Neural cell (in vitro differentiated cells): ENCODE data around the gene DPF3.

Source experiments
- EP300 ChIP-seq: fragments of 450-650 bp; conservative IDR thresholded peaks from 2 replicates; pipeline ENCODE4 v1.6.1; 2014; ENCODE audit warnings: antibody characterized with exemption, mild to moderate bottlenecking, moderate library complexity; ENCODE audit not compliant: poor library complexity, severe bottlenecking
- EZH2 ChIP-seq: fragments of 200-600, 300-800 bp; shearing (Covaris generic), sonication (generic); IDR thresholded peaks from 2 replicates; pipeline ENCODE4 v1.6.1; 2014; ENCODE audit warnings: antibody characterized with exemption, low read length, borderline replicate concordance, mild to moderate bottlenecking; ENCODE audit not compliant: insufficient read depth, poor library complexity, severe bottlenecking
- POLR2AphosphoS5 ChIP-seq: IDR thresholded peaks from 2 replicates; pipeline ENCODE4 v1.6.1; 2012
- RAD21 ChIP-seq: fragments of 450-650 bp; conservative IDR thresholded peaks from 2 replicates; pipeline ENCODE4 v1.6.1; 2014; ENCODE audit warnings: antibody characterized with exemption, mild to moderate bottlenecking, moderate library complexity
- SMC3 ChIP-seq: fragments of 450-650 bp; conservative IDR thresholded peaks from 2 replicates; pipeline ENCODE4 v1.6.1; 2014; ENCODE audit warnings: antibody characterized with exemption, mild to moderate bottlenecking, moderate library complexity; ENCODE audit not compliant: poor library complexity
- TAF1 ChIP-seq: IDR thresholded peaks from 2 replicates; pipeline ENCODE4 v1.6.1; 2012; ENCODE audit warnings: low read depth
- TF ChIP-seq, protein P1 (sequence below): fragments of 450-650 bp; IDR thresholded peaks from 2 replicates; pipeline ENCODE4 v1.5.1; 2014; ENCODE audit warnings: antibody characterized with exemption, mild to moderate bottlenecking, moderate library complexity; ENCODE audit not compliant: poor library complexity, severe bottlenecking

DNA sequence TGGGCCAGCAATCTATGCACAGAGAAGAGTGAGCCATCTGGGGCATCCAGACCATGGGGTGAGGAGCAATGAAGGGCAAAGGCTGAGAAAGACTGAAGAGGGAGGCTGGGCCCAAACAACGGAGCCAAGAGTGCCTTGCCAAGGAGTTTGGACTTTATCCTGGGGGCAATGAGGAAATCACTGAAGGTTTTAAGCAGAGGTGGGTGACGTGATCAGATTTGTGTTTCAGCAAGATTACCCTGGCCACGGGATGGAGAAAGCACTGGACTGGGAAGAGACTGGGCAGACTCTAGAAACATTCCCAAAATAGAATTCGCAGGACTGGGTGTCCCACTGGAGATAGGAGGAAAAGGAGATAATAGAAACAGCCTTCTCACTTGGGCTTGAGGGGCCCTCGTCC is 65.3 kb downstream of the DPF3 start:
- TF ChIP-seq, protein P1, sequence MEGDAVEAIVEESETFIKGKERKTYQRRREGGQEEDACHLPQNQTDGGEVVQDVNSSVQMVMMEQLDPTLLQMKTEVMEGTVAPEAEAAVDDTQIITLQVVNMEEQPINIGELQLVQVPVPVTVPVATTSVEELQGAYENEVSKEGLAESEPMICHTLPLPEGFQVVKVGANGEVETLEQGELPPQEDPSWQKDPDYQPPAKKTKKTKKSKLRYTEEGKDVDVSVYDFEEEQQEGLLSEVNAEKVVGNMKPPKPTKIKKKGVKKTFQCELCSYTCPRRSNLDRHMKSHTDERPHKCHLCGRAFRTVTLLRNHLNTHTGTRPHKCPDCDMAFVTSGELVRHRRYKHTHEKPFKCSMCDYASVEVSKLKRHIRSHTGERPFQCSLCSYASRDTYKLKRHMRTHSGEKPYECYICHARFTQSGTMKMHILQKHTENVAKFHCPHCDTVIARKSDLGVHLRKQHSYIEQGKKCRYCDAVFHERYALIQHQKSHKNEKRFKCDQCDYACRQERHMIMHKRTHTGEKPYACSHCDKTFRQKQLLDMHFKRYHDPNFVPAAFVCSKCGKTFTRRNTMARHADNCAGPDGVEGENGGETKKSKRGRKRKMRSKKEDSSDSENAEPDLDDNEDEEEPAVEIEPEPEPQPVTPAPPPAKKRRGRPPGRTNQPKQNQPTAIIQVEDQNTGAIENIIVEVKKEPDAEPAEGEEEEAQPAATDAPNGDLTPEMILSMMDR, result no peak
- TF ChIP-seq EP300 (no peak), POLR2AphosphoS5 (no peak), EZH2 (no peak), RAD21 (no peak), TAF1 (no peak), SMC3 (no peak)
